DOHH2 (cell line): ENCODE results near the gene CTDSPL2.

Experiments used
- H3F3A ChIP-seq: fragments of 200-600 bp; sonication (generic), shearing (Covaris generic); 2 replicates; pipeline ENCODE4 v1.6.0; 2016; ENCODE audit warnings: antibody characterized with exemption, mild to moderate bottlenecking; ENCODE audit not compliant: control insufficient read depth, insufficient read depth
- H3K27ac ChIP-seq: fragments of 200-600 bp; sonication (generic); 2 replicates; pipeline ENCODE4 v1.5.1; 2014; ENCODE audit warnings: low read depth, mild to moderate bottlenecking, low read length, moderate library complexity
- H3K27me3 ChIP-seq: fragments of 200-600 bp; sonication (generic); 2 replicates; pipeline ENCODE4 v1.6.1; 2014; ENCODE audit warnings: mild to moderate bottlenecking, low read length, mixed read lengths; ENCODE audit not compliant: control insufficient read depth
- H3K36me3 ChIP-seq: fragments of 200-600 bp; sonication (generic); 2 replicates; pipeline ENCODE4 v1.6.1; 2014; ENCODE audit warnings: mild to moderate bottlenecking, low read length, moderate library complexity, mixed read lengths; ENCODE audit not compliant: control insufficient read depth
- H3K4me1 ChIP-seq: fragments of 200-600 bp; sonication (generic); 2 replicates; pipeline ENCODE4 v1.6.1; 2014; ENCODE audit warnings: mild to moderate bottlenecking, low read length, mixed read lengths; ENCODE audit not compliant: control insufficient read depth
- H3K4me2 ChIP-seq: fragments of 200-600 bp; sonication (generic); 2 replicates; pipeline ENCODE4 v1.6.0; 2014; ENCODE audit warnings: mild to moderate bottlenecking, low read length, moderate library complexity
- H3K4me3 ChIP-seq: fragments of 200-600 bp; sonication (generic); 2 replicates; pipeline ENCODE4 v1.5.1; 2014; ENCODE audit warnings: mild to moderate bottlenecking, low read length, mixed read lengths
- H3K79me2 ChIP-seq: fragments of 200-600 bp; sonication (generic); 2 replicates; pipeline ENCODE4 v1.6.1; 2014; ENCODE audit warnings: mild to moderate bottlenecking, low read length, mixed read lengths; ENCODE audit not compliant: control insufficient read depth
- H3K9me2 ChIP-seq: fragments of 200-600 bp; sonication (generic); replicated peaks from 2 replicates; pipeline ENCODE4 v1.6.1; 2014; ENCODE audit warnings: mild to moderate bottlenecking, low read length, mixed read lengths; ENCODE audit not compliant: control insufficient read depth
- H3K9me3 ChIP-seq: fragments of 200-600 bp; sonication (generic); 2 replicates; pipeline ENCODE4 v1.6.1; 2014; ENCODE audit warnings: antibody characterized with exemption, low read length, mixed read lengths; ENCODE audit not compliant: control insufficient read depth, insufficient read depth
- H4K20me1 ChIP-seq: fragments of 200-600 bp; sonication (generic); 2 replicates; pipeline ENCODE4 v1.6.0; 2014; ENCODE audit warnings: low read depth, mild to moderate bottlenecking, antibody characterized with exemption, low read length, moderate library complexity; ENCODE audit not compliant: control insufficient read depth, insufficient read depth
- CTCF ChIP-seq: fragments of 200-600 bp; sonication (generic); IDR thresholded peaks from one replicate; pipeline ENCODE4 v1.5.1; 2014; ENCODE audit warnings: antibody characterized with exemption, mild to moderate bottlenecking, low read depth, low read length; ENCODE audit not compliant: poor library complexity, severe bottlenecking
- EZH2phosphoT487 ChIP-seq: fragments of 200-600 bp; sonication (generic); IDR thresholded peaks from 2 replicates; pipeline ENCODE4 v1.6.1; 2017; ENCODE audit warnings: borderline replicate concordance, mild to moderate bottlenecking, antibody characterized with exemption, low read length, moderate library complexity, mixed read lengths

CTDSPL2 gene

GRCh38 chr15:44574734-44575133, 147.3 kb downstream of the CTDSPL2 start:
- Histone ChIP-seq H3K27ac (no peak overlapping the region), H3K9me3 (no peaks in the 10 kb centered on the region), H3K36me3 (peaks cover 12% of the 10 kb centered on the region), H3F3A (peaks cover 3% of the 10 kb centered on the region; the same call in 1 of the 2 replicates), H3K79me2 (no peaks in the 10 kb centered on the region), H4K20me1 (no peaks in the 10 kb centered on the region), H3K4me3 (no peak overlapping the region), H3K27me3 (no peaks in the 10 kb centered on the region), H3K4me2 (no peak overlapping the region), H3K4me1 (no peaks in the 10 kb centered on the region), H3K9me2 (no peaks in the 10 kb centered on the region)
- TF ChIP-seq EZH2phosphoT487 (no peak), CTCF (no peak)
